ENCODE data around the gene TTC23. TPM values are rescaled to one million over a fixed set of nuclear protein-coding genes. Genes with fewer than 3 reads are reported as not detected.

TTC23 gene
- total RNA-seq, 1 donor from 2014 or later, result 7.8 TPM

DNA sequence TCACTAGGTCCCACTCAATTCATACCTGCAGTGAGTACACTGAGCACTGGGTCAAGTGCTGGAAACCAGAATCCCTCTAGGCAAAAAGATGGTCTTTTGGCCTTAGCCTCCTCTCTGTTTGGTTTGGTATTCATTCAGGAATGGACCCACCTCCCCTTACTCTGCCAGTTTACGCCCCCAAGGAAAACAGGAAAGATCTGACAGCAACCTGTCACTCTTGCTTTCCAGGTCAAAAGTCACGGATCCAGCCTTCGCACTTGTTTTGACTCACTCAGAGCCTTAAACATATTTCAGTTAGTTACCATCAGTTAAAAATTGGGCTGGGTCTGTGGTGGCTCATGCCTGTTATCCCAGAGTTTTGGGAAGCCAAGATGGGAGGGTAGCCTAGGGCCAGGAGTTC is 76.4 kb downstream of the TTC23 start:
- peaks cover 24% of the 10 kb centered on the region for H3K4me1 Mint-ChIP-seq (ENCODE audit: low read depth, unreplicated experiment)
- DNase-seq, result no peak
- no peaks in the 10 kb centered on the region for H3K36me3 Mint-ChIP-seq (ENCODE audit: unreplicated experiment)
- no peak overlapping the region for H3K27ac Mint-ChIP-seq (ENCODE audit: unreplicated experiment)
- H3K4me3 Mint-ChIP-seq (ENCODE audit: unreplicated experiment), result no peak overlapping the region
- H3K9me3 Mint-ChIP-seq (ENCODE audit: unreplicated experiment), result peaks cover 3% of the 10 kb centered on the region
- TF ChIP-seq, protein P1, sequence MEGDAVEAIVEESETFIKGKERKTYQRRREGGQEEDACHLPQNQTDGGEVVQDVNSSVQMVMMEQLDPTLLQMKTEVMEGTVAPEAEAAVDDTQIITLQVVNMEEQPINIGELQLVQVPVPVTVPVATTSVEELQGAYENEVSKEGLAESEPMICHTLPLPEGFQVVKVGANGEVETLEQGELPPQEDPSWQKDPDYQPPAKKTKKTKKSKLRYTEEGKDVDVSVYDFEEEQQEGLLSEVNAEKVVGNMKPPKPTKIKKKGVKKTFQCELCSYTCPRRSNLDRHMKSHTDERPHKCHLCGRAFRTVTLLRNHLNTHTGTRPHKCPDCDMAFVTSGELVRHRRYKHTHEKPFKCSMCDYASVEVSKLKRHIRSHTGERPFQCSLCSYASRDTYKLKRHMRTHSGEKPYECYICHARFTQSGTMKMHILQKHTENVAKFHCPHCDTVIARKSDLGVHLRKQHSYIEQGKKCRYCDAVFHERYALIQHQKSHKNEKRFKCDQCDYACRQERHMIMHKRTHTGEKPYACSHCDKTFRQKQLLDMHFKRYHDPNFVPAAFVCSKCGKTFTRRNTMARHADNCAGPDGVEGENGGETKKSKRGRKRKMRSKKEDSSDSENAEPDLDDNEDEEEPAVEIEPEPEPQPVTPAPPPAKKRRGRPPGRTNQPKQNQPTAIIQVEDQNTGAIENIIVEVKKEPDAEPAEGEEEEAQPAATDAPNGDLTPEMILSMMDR (IDR thresholded peaks at IDR 0.05; ENCODE audit: partially characterized antibody, unreplicated experiment), result no peak
- peaks cover 1% of the 10 kb centered on the region for H3K27me3 Mint-ChIP-seq (ENCODE audit: unreplicated experiment)

DNA sequence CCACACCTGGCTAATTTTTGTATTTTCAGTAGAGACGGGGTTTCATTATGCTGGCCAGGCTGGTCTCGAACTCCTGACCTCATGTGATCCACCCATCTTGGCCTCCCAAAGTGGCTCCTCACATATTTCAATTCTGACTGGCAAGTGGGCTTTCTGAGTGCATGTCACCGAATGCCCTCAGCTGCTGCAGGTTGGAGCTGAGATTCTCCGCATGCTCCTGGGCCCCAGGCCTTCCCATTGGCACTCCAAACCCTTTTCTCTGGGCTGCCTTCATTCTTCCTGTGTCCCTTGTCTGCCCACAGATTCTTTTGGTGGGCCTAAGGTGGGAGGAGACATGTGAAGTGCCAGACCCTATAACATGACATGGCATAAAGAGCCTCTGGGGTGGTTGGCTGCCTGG is 77.2 kb downstream of the TTC23 start:
- Mint-ChIP-seq H3K4me3 (ENCODE audit: unreplicated experiment) (no peak overlapping the region), H3K4me1 (ENCODE audit: low read depth, unreplicated experiment) (peaks cover 24% of the 10 kb centered on the region), H3K27me3 (ENCODE audit: unreplicated experiment) (peaks cover 1% of the 10 kb centered on the region), H3K36me3 (ENCODE audit: unreplicated experiment) (no peaks in the 10 kb centered on the region), H3K9me3 (ENCODE audit: unreplicated experiment) (peaks cover 3% of the 10 kb centered on the region), H3K27ac (ENCODE audit: unreplicated experiment) (no peak overlapping the region)
- TF ChIP-seq, protein P1 (IDR thresholded peaks at IDR 0.05; ENCODE audit: partially characterized antibody, unreplicated experiment), result no peak
- DNase-seq, result no peak

GRCh38 chr15:99170476-99171065 is 78.8 kb downstream of the TTC23 start:
- TF ChIP-seq, protein P1 (IDR thresholded peaks at IDR 0.05; ENCODE audit: partially characterized antibody, unreplicated experiment), result no peak
- peaks cover 3% of the 10 kb centered on the region for H3K9me3 Mint-ChIP-seq (ENCODE audit: unreplicated experiment)
- peaks cover 27% of the 10 kb centered on the region for H3K4me1 Mint-ChIP-seq (ENCODE audit: low read depth, unreplicated experiment)

GRCh38 chr15:99169769-99170311 is 79.5 kb downstream of the TTC23 start:
- Mint-ChIP-seq H3K36me3 (ENCODE audit: unreplicated experiment) (no peaks in the 10 kb centered on the region), H3K9me3 (ENCODE audit: unreplicated experiment) (peaks cover 3% of the 10 kb centered on the region), H3K4me3 (ENCODE audit: unreplicated experiment) (no peak overlapping the region), H3K27ac (ENCODE audit: unreplicated experiment) (no peak overlapping the region), H3K27me3 (ENCODE audit: unreplicated experiment) (peaks cover 1% of the 10 kb centered on the region), H3K4me1 (ENCODE audit: low read depth, unreplicated experiment) (peaks cover 24% of the 10 kb centered on the region)
- TF ChIP-seq, protein P1 (IDR thresholded peaks at IDR 0.05; ENCODE audit: partially characterized antibody, unreplicated experiment), result no peak
- DNase-seq, result no peak

More at GRCh38 chr15:99170476-99171065, 78.8 kb downstream of the TTC23 start:
- Mint-ChIP-seq H3K36me3 (ENCODE audit: unreplicated experiment) (no peaks in the 10 kb centered on the region), H3K27ac (ENCODE audit: unreplicated experiment) (no peak overlapping the region), H3K27me3 (ENCODE audit: unreplicated experiment) (peaks cover 1% of the 10 kb centered on the region), H3K4me3 (ENCODE audit: unreplicated experiment) (no peak overlapping the region)
- no peak for DNase-seq
